Measurements from ENCODE around the gene DEFB113.

The DEFB113 gene

GRCh38 chr6:49935387-49935786, 34.0 kb downstream of the DEFB113 start:
- no peak for DNase-seq (ENCODE audit: low spot score)

GRCh38 chr6:49934770-49935169, 34.7 kb downstream of the DEFB113 start:
- DNase-seq (ENCODE audit: low spot score): no peak

- no peak for DNase-seq (ENCODE audit: low spot score)
Measured at GRCh38 chr6:49933526-49933925, 35.9 kb downstream of the DEFB113 start.

GRCh38 chr6:49929340-49929739, 40.1 kb downstream of the DEFB113 start:
- no peak for DNase-seq (ENCODE audit: low spot score)

GRCh38 chr6:49923826-49924225, 45.6 kb downstream of the DEFB113 start:
- no peak for DNase-seq (ENCODE audit: low spot score)

- no peak for DNase-seq (ENCODE audit: low spot score)
Measured at GRCh38 chr6:49919935-49920644, 49.3 kb downstream of the DEFB113 start.

- no peak for DNase-seq (ENCODE audit: low spot score)
Measured at GRCh38 chr6:49919261-49919660, 50.2 kb downstream of the DEFB113 start.

GRCh38 chr6:49918787-49919186, 50.6 kb downstream of the DEFB113 start:
- DNase-seq (ENCODE audit: low spot score): no peak
